ENCODE results near the gene KRTAP10-7.

GRCh38 chr21:44578371-44579055, 21.9 kb upstream of the KRTAP10-7 start:
- TF ChIP-seq CTCF (IDR thresholded peaks at IDR 0.05), result no peak
- TF ChIP-seq ZFX (IDR thresholded peaks at IDR 0.05; ENCODE audit: borderline replicate concordance), result no peak

Data from 22Rv1 (cell line).